Activated CD8-positive, alpha-beta T cell treated with anti-CD3 and anti-CD28 coated beads for 36 hours (primary cell): ENCODE measurements around the gene PCDHA5. TPM values are rescaled to one million over a fixed set of nuclear protein-coding genes. Genes with fewer than 3 reads are reported as not detected.
"Not testable (repeated sequence)": the region's sequence is repeated elsewhere in the genome, so short reads cannot be mapped to it uniquely, and the experiment has no call there.

ENCODE experiments used
- ATAC-seq: fragments of 200-7000 bp; cut with Tn5 transposase; one replicate; pipeline ENCODE4 v1.10.0; 2021; ENCODE audit warnings: mild to moderate bottlenecking, moderate library complexity
- CTCF ChIA-PET: fragments of 350-600 bp; sonication (Branson Sonifier 250); formaldehyde crosslinking; loops from one replicate; lab custom pipeline; 2021; ENCODE audit warnings: antibody characterized with exemption; lab: Charles Lee
- POLR2A ChIA-PET: fragments of 350-600 bp; sonication (Branson Sonifier 250); formaldehyde crosslinking; loops from one replicate; lab custom pipeline; 2021; ENCODE audit warnings: antibody characterized with exemption; lab: Charles Lee
- DNase-seq: peaks from one replicate; pipeline ENCODE4 v3.0.0-alpha.2; 2020
- H3K27ac Mint-ChIP-seq: one replicate; pipeline ENCODE4 v1.8.0; 2021; ENCODE audit warnings: mild to moderate bottlenecking, mixed read lengths
- H3K27me3 Mint-ChIP-seq: one replicate; pipeline ENCODE4 v1.8.0; 2021; ENCODE audit warnings: mixed read lengths
- H3K36me3 Mint-ChIP-seq: one replicate; pipeline ENCODE4 v1.8.0; 2021; ENCODE audit warnings: low read depth, mixed read lengths
- H3K4me1 Mint-ChIP-seq: one replicate; pipeline ENCODE4 v1.8.0; 2021; ENCODE audit warnings: low read depth, mixed read lengths
- H3K4me3 Mint-ChIP-seq: one replicate; pipeline ENCODE4 v1.8.0; 2021; ENCODE audit warnings: mild to moderate bottlenecking, moderate library complexity, mixed read lengths
- H3K9me3 Mint-ChIP-seq: one replicate; pipeline ENCODE4 v1.8.0; 2021; ENCODE audit warnings: mixed read lengths
- CTCF ChIP-seq: fragments of 200-600 bp; IDR thresholded peaks from one replicate; pipeline ENCODE4 v1.8.0; 2022; ENCODE audit warnings: antibody characterized with exemption, mild to moderate bottlenecking
- intact Hi-C: fragments of 100-400 bp; cut with micrococcal nuclease; formaldehyde crosslinking; loops from one replicate; pipeline ENCODE4 v1.10.0; 2022
- total RNA-seq, 2 experiments: library from RNA; stranded (reverse); gene quantifications; one replicate each; pipeline ENCODE4 v1.2.3, GENCODE V29; 2021

Gene PCDHA5
- total RNA-seq, 2 experiments from 2014 or later, result not detected

GRCh38 chr5:140800816-140801493, 20.5 kb upstream of the PCDHA5 start, which contains the start of gene PCDHA3:
Gene PCDHA3, plus strand, starts transcription at chr5:140801057.
- H3K9me3 Mint-ChIP-seq, result peaks cover 21% of the 10 kb centered on the region
- H3K4me1 Mint-ChIP-seq, result no peaks in the 10 kb centered on the region
- peak; percentile 9 for DNase-seq
- TF ChIP-seq CTCF, result no peak
- H3K27me3 Mint-ChIP-seq, result peaks cover 23% of the 10 kb centered on the region
- intact Hi-C loops, result no loop called here
- ChIA-PET POLR2A (no interaction called here), CTCF (interaction anchor here (1.1 to 1.2 kb wide), 2 partner anchors 8 to 15 kb away, joined by 3 read pairs; partner anchors contain the start of gene PCDHA1)
- H3K4me3 Mint-ChIP-seq, result no peak within 1 kb of the TSS
- no peak for ATAC-seq
- H3K27ac Mint-ChIP-seq, result no peak within 1 kb of the TSS
- H3K36me3 Mint-ChIP-seq, result peaks cover 6% of the 10 kb centered on the region

- Mint-ChIP-seq H3K27me3 (peaks cover 25% of the 10 kb centered on the region), H3K36me3 (peaks cover 6% of the 10 kb centered on the region), H3K4me3 (no peak overlapping the region), H3K27ac (no peak overlapping the region), H3K4me1 (no peaks in the 10 kb centered on the region), H3K9me3 (peaks cover 21% of the 10 kb centered on the region)
- intact Hi-C loops, result no loop called here
- DNase-seq, result no peak
- ChIA-PET CTCF (interaction anchor here (1.1 to 1.2 kb wide), 2 partner anchors 8 to 15 kb away, joined by 3 read pairs; partner anchors contain the start of gene PCDHA1), POLR2A (no interaction called here)
- TF ChIP-seq CTCF, result no peak
- ATAC-seq, result no peak
Observed at GRCh38 chr5:140801494-140801841, 19.9 kb upstream of the PCDHA5 start.

- DNase-seq, H3K4me3 Mint-ChIP-seq, H3K36me3 Mint-ChIP-seq, POLR2A ChIA-PET, intact Hi-C loops, H3K27ac Mint-ChIP-seq, ATAC-seq, H3K4me1 Mint-ChIP-seq: not testable (repeated sequence)
- CTCF ChIA-PET, result interaction anchor here (1.1 kb wide), 1 partner anchor 16 kb away, joined by 3 read pairs; the partner anchor contains the start of gene PCDHA1
- Mint-ChIP-seq H3K27me3 (peaks cover 30% of the 10 kb centered on the region), H3K9me3 (peaks cover 25% of the 10 kb centered on the region)
Observed at GRCh38 chr5:140802381-140802780, 19.0 kb upstream of the PCDHA5 start.

- ChIA-PET CTCF (no interaction called here), POLR2A (no interaction called here)
- peaks cover 28% of the 10 kb centered on the region for H3K9me3 Mint-ChIP-seq
- no peak overlapping the region for H3K4me3 Mint-ChIP-seq
- no peak overlapping the region for H3K27ac Mint-ChIP-seq
- H3K36me3 Mint-ChIP-seq, result peaks cover 10% of the 10 kb centered on the region
- TF ChIP-seq CTCF, result no peak
- H3K27me3 Mint-ChIP-seq, result peaks cover 33% of the 10 kb centered on the region
- H3K4me1 Mint-ChIP-seq, result no peaks in the 10 kb centered on the region
- intact Hi-C loops, result no loop called here
- no peak for DNase-seq
- ATAC-seq, result no peak
Observed at GRCh38 chr5:140802781-140803271, 18.6 kb upstream of the PCDHA5 start.

GRCh38 chr5:140806834-140807775, 14.3 kb upstream of the PCDHA5 start, which contains the start of gene PCDHA4:
Gene PCDHA4, plus strand, starts transcription at chr5:140807068.
- CTCF ChIA-PET, result interaction anchor here (0.9 to 1.9 kb wide), 5 partner anchors 9 to 21 kb away, joined by 3 to 6 read pairs (median 5); partner anchors contain the start of genes PCDHA1 and PCDHA2
- intact Hi-C loops, result no loop called here
- H3K36me3 Mint-ChIP-seq, result peaks cover 6% of the 10 kb centered on the region
- peaks cover 25% of the 10 kb centered on the region for H3K9me3 Mint-ChIP-seq
- no peaks in the 10 kb centered on the region for H3K4me1 Mint-ChIP-seq
- no peak within 1 kb of the TSS for H3K4me3 Mint-ChIP-seq
- POLR2A ChIA-PET, result interaction anchor here (0.6 kb wide), 1 partner anchor 9 kb away, joined by 3 read pairs; no protein-coding TSS in a partner anchor
- no peak within 1 kb of the TSS for H3K27ac Mint-ChIP-seq
- ATAC-seq, result no peak
- peak; percentile 43 for DNase-seq
- peaks cover 22% of the 10 kb centered on the region for H3K27me3 Mint-ChIP-seq
- TF ChIP-seq CTCF, result no peak

GRCh38 chr5:140808241-140808888, 13.0 kb upstream of the PCDHA5 start:
- peaks cover 21% of the 10 kb centered on the region for H3K27me3 Mint-ChIP-seq
- DNase-seq, H3K4me1 Mint-ChIP-seq, intact Hi-C loops, H3K27ac Mint-ChIP-seq, POLR2A ChIA-PET, H3K4me3 Mint-ChIP-seq, ATAC-seq, H3K36me3 Mint-ChIP-seq: not testable (repeated sequence)
- peaks cover 24% of the 10 kb centered on the region for H3K9me3 Mint-ChIP-seq
- CTCF ChIA-PET, result interaction anchor here (0.9 to 1.9 kb wide), 3 partner anchors 8 to 22 kb away, joined by 3 to 6 read pairs (median 5); partner anchors contain the start of gene PCDHA1
